Spleen (tissue), 7 donors: ENCODE results near the gene ADAMTS17.

Experiments
- CTCF ChIP-seq, 11 experiments: fragments of 200-600 bp in 7 of 11; fragments of 450-650 bp in 4 of 11; sonication (generic) in 4 of 11; IDR thresholded peaks in 8 of 11; conservative IDR thresholded peaks in 3 of 11; 1 replicate in 7 of 11; 2 replicates in 4 of 11; pipeline versions ENCODE4 v1.4.0 to v1.8.0; 2016 to 2021; ENCODE audit warnings: antibody characterized with exemption in 11 of 11, inconsistent platforms in 4 of 11, mild to moderate bottlenecking in 1 of 11
- POLR2A ChIP-seq, 3 donors: fragments of 450-650 bp; IDR thresholded peaks; one replicate each; pipeline ENCODE4 v1.5.1; 2017; ENCODE audit warnings: antibody characterized with exemption in 3 of 3, mild to moderate bottlenecking in 1 of 3
- donor health status: DM: no; HTN: no; CAD: no; lungs with moderate emphysema.
- donor health status: DM: no; HTN: no; CAD: no.
- donor health status: DM: no; HTN: no; CAD: no.

DNA sequence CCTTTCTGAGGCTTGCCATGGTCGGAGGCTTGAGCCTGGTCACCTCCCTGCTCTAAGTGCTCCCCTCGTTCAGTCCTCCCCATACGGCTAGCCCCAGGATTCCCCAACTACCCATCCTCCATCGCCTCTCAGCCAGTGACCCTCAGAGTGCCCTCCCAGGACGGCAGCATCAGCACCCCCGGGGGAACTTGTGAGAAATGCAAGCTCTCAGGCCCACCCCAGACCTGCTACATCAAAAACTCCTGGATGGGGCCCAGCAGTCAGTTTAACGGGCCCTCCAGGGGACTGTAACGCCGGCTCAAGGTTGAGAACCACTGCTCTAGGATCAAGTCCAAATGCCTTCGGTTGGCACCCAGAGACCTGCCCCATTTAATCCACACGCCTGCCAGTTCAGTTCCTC lies 6.9 kb downstream of the ADAMTS17 start:
- no peak for TF ChIP-seq CTCF (IDR thresholded peaks at IDR 0.05 in 8 of 11, conservative IDR thresholded peaks at IDR 0.05 in 3 of 11)
- no peak for TF ChIP-seq POLR2A (IDR thresholded peaks at IDR 0.05)
